ENCODE data around the gene POU6F2. TPM values are rescaled to one million over a fixed set of nuclear protein-coding genes. Genes with fewer than 3 reads are reported as not detected.

POU6F2 gene
- total and polyA plus RNA-seq, 8 donors = 0.37 TPM; not detected in 7

DNA sequence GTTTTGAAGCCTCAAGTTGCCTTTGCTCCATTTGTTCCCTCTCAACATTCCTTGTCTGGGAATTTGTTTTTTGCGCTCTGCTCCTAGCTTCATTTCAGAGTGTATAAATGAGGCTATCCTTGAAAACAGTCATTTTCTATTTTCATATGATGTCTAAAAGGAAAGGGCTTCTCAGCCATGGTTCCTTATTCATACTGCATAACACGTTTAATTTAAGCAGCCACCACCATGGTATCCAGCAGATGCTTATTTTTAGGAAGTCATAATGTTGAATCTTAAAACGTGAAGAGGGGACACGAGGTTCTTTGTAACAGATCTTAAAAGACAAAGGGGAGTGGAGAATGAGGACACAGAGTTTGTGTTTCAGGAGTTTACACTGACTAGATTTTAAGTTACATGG, 14.5 kb downstream of the POU6F2 start:
- no peaks in the 10 kb centered on the region for H3K36me3 ChIP-seq
- H3K27ac ChIP-seq = no peak overlapping the region
- TF ChIP-seq EP300 (IDR thresholded peaks at IDR 0.05) = no peak
- TF ChIP-seq, protein P1, sequence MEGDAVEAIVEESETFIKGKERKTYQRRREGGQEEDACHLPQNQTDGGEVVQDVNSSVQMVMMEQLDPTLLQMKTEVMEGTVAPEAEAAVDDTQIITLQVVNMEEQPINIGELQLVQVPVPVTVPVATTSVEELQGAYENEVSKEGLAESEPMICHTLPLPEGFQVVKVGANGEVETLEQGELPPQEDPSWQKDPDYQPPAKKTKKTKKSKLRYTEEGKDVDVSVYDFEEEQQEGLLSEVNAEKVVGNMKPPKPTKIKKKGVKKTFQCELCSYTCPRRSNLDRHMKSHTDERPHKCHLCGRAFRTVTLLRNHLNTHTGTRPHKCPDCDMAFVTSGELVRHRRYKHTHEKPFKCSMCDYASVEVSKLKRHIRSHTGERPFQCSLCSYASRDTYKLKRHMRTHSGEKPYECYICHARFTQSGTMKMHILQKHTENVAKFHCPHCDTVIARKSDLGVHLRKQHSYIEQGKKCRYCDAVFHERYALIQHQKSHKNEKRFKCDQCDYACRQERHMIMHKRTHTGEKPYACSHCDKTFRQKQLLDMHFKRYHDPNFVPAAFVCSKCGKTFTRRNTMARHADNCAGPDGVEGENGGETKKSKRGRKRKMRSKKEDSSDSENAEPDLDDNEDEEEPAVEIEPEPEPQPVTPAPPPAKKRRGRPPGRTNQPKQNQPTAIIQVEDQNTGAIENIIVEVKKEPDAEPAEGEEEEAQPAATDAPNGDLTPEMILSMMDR (IDR thresholded peaks at IDR 0.05) = no peak
- no peak for TF ChIP-seq POLR2AphosphoS5 (IDR thresholded peaks at IDR 0.05)
- TF ChIP-seq POLR2A (IDR thresholded peaks at IDR 0.05) = no peak
- H3K9me3 ChIP-seq = no peaks in the 10 kb centered on the region
- no peaks in the 10 kb centered on the region for H3K4me1 ChIP-seq
- WGBS, 5 donors = 63 to 78% (median 68%) methylated on average over 4 of the region's 4 CpGs
- intact Hi-C loops (cut with DNase I; ENCODE audit: low total_unique reads) = no loop called here
- H3K27me3 ChIP-seq = no peaks in the 10 kb centered on the region
- no peak for DNase-seq
- H3K4me3 ChIP-seq = no peak overlapping the region

GRCh38 chr7:39001595-39001994, 23.9 kb downstream of the POU6F2 start:
- no peak overlapping the region for H3K27ac ChIP-seq
- H3K36me3 ChIP-seq = no peaks in the 10 kb centered on the region
- no peak for DNase-seq
- WGBS, 5 donors = 68 to 90% (median 83%) methylated on average over 1 of the region's 1 CpG
- TF ChIP-seq POLR2AphosphoS5 (IDR thresholded peaks at IDR 0.05) (no peak), POLR2A (IDR thresholded peaks at IDR 0.05) (no peak), EP300 (IDR thresholded peaks at IDR 0.05) (no peak)
- TF ChIP-seq, protein P1 (IDR thresholded peaks at IDR 0.05) = no peak
- no peaks in the 10 kb centered on the region for H3K9me3 ChIP-seq
- peaks cover 0 to 5% (median 0%) of the 10 kb centered on the region in 3 donors for H3K27me3 ChIP-seq
- H3K4me1 ChIP-seq = no peaks in the 10 kb centered on the region
- intact Hi-C loops (cut with DNase I; ENCODE audit: low total_unique reads) = no loop called here
- no peak overlapping the region for H3K4me3 ChIP-seq

GRCh38 chr7:39002755-39003154, 25.0 kb downstream of the POU6F2 start:
- H3K9me3 ChIP-seq = no peaks in the 10 kb centered on the region
- WGBS, 5 donors = 64 to 83% (median 80%) methylated on average over 5 of the region's 5 CpGs
- H3K36me3 ChIP-seq = no peaks in the 10 kb centered on the region
- DNase-seq = no peak
- peaks cover 0 to 5% (median 0%) of the 10 kb centered on the region in 3 donors for H3K27me3 ChIP-seq
- TF ChIP-seq, protein P1 (IDR thresholded peaks at IDR 0.05) = no peak
- TF ChIP-seq EP300 (IDR thresholded peaks at IDR 0.05) (no peak), POLR2A (IDR thresholded peaks at IDR 0.05) (no peak), POLR2AphosphoS5 (IDR thresholded peaks at IDR 0.05) (no peak)
- intact Hi-C loops (cut with DNase I; ENCODE audit: low total_unique reads) = no loop called here
- H3K4me1 ChIP-seq = no peaks in the 10 kb centered on the region
- H3K4me3 ChIP-seq = no peak overlapping the region
- H3K27ac ChIP-seq = no peak overlapping the region

GRCh38 chr7:39005036-39005435, 27.3 kb downstream of the POU6F2 start:
- Histone ChIP-seq H3K27ac (no peak overlapping the region), H3K27me3 (peaks cover 0 to 5% (median 0%) of the 10 kb centered on the region in 3 donors), H3K4me1 (no peaks in the 10 kb centered on the region), H3K9me3 (no peaks in the 10 kb centered on the region), H3K36me3 (no peaks in the 10 kb centered on the region), H3K4me3 (no peak overlapping the region)
- WGBS, 5 donors = 20 to 41% (median 36%) methylated on average over 8 of the region's 8 CpGs
- DNase-seq = no peak
- intact Hi-C loops (cut with DNase I; ENCODE audit: low total_unique reads) = no loop called here
- TF ChIP-seq POLR2A (IDR thresholded peaks at IDR 0.05) (no peak), POLR2AphosphoS5 (IDR thresholded peaks at IDR 0.05) (no peak), EP300 (IDR thresholded peaks at IDR 0.05) (no peak)
- TF ChIP-seq, protein P1 (IDR thresholded peaks at IDR 0.05) = no peak
